Measurements from ENCODE around the gene HNRNPC. TPM values are rescaled to one million over a fixed set of nuclear protein-coding genes. Genes with fewer than 3 reads are reported as not detected.
A peak's percentile ranks its signal among the peaks of the same experiment; 100 is the strongest.

HNRNPC gene
- total and polyA plus RNA-seq, 9 of the 15 experiments (the other 6 are each of a cell fraction or from before 2014, with no cell fraction given) = 679 to 1,557 (median 1,191) TPM

DNA sequence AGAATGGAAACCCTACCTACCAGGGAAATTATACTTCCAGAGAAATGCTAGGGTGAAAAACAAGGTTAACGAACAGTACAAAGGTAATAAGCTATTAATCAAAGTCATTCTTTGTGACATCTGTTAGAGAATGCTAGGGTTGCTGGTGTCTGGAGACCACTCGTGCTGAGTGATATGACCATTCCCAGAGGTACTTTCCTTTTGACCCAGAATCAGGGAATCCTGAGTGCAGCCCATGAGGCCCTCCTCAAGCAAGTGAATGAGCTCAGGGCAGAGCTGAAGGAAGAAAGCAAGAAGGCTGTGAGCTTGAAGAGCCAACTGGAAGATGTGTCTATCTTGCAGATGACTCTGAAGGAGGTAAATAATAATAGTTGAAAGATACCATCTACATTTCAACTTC is 42.4 kb upstream of the HNRNPC start:
- H3K9me3 ChIP-seq (replicated peaks; ENCODE audit: control insufficient read depth, insufficient read depth, low read depth, low read length) = no peaks in the 10 kb centered on the region
- H3K4me2 ChIP-seq (ENCODE audit: insufficient read depth, low read length) = no peak overlapping the region
- POLR2A ChIA-PET = interaction anchor here (0.9 to 2.1 kb wide), 5 partner anchors 8 to 55 kb away, joined by 3 to 10 read pairs (median 3); no protein-coding TSS in a partner anchor
- H3K27ac ChIP-seq (ENCODE audit: extremely low read depth, low read depth, low read length) = no peak overlapping the region
- no peaks in the 10 kb centered on the region for H3K27me3 ChIP-seq (ENCODE audit: control insufficient read depth in 2 of 2, insufficient read depth in 2 of 2, low read length in 2 of 2)
- H3K9ac ChIP-seq (ENCODE audit: insufficient read depth in 1 of 2, low read depth in 2 of 2, low read length in 2 of 2) = no peak overlapping the region
- no peaks in the 10 kb centered on the region for H3K36me3 ChIP-seq (ENCODE audit: control insufficient read depth, insufficient read depth, low read length)
- H3K79me2 ChIP-seq (ENCODE audit: control insufficient read depth, insufficient read depth, low read length) = no peaks in the 10 kb centered on the region
- BruUV-seq (replicated peaks) = no TSS peak
- TF ChIP-seq, protein P1, sequence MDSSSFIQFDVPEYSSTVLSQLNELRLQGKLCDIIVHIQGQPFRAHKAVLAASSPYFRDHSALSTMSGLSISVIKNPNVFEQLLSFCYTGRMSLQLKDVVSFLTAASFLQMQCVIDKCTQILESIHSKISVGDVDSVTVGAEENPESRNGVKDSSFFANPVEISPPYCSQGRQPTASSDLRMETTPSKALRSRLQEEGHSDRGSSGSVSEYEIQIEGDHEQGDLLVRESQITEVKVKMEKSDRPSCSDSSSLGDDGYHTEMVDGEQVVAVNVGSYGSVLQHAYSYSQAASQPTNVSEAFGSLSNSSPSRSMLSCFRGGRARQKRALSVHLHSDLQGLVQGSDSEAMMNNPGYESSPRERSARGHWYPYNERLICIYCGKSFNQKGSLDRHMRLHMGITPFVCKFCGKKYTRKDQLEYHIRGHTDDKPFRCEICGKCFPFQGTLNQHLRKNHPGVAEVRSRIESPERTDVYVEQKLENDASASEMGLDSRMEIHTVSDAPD (CRISPR knock-in tag; IDR thresholded peaks at IDR 0.05) = no peak
- TF ChIP-seq, protein P2, sequence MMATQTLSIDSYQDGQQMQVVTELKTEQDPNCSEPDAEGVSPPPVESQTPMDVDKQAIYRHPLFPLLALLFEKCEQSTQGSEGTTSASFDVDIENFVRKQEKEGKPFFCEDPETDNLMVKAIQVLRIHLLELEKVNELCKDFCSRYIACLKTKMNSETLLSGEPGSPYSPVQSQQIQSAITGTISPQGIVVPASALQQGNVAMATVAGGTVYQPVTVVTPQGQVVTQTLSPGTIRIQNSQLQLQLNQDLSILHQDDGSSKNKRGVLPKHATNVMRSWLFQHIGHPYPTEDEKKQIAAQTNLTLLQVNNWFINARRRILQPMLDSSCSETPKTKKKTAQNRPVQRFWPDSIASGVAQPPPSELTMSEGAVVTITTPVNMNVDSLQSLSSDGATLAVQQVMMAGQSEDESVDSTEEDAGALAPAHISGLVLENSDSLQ (IDR thresholded peaks at IDR 0.05) = 0 out of 2 replicates have a peak, but pooled peaks have one; percentile 22
- TF ChIP-seq MEIS2 (IDR thresholded peaks at IDR 0.05; ENCODE audit: partially characterized antibody) = peak; percentile 36
- peak overlapping the region; percentile 67 for H2AFZ ChIP-seq (ENCODE audit: low read depth, low read length)
- no peaks in the 10 kb centered on the region for H3K9me1 ChIP-seq (ENCODE audit: control insufficient read depth, insufficient read depth, low read length)
- FAIRE-seq (no peak), DNase-seq (ENCODE audit: extremely low read depth in 1 of 4, low spot score in 3 of 4) (no peak), ATAC-seq (no peak)
- peaks cover 0 to 10% of the 10 kb centered on the region in 2 experiments; a peak in 3 of 5 replicates for H3K4me1 ChIP-seq (replicated peaks in 1 of 2; ENCODE audit: control insufficient read depth in 2 of 2, insufficient read depth in 2 of 2, low read length in 2 of 2)
- in situ Hi-C loops (cut with MboI) (no loop called here), intact Hi-C loops (cut with micrococcal nuclease) (no loop called here)
- no peak overlapping the region for H3K4me3 ChIP-seq
- no peaks in the 10 kb centered on the region for H4K20me1 ChIP-seq (replicated peaks; ENCODE audit: control insufficient read depth, insufficient read depth, low read length)
- CTCF ChIA-PET (ENCODE audit: low intra/inter-chr PET ratio) = no interaction called here
- 60% methylated on average over 2 of the region's 2 CpGs for WGBS (ENCODE audit: insufficient coverage, low coverage, missing lambda C conversion rate)
